GM08714 (cell line): ENCODE data around the gene RRBP1.

Source experiments
- H3K4me3 ChIP-seq: fragments of 200-500 bp; sonication (Bioruptor generic); 2 replicates; pipeline ENCODE4 v1.5.1; 2014; ENCODE audit warnings: mild to moderate bottlenecking, low read length, inconsistent platforms
- ZNF274 ChIP-seq: IDR thresholded peaks from 2 replicates; pipeline ENCODE4 v1.6.1; 2012; ENCODE audit warnings: mild to moderate bottlenecking, low read depth, low read length

The RRBP1 gene

DNA sequence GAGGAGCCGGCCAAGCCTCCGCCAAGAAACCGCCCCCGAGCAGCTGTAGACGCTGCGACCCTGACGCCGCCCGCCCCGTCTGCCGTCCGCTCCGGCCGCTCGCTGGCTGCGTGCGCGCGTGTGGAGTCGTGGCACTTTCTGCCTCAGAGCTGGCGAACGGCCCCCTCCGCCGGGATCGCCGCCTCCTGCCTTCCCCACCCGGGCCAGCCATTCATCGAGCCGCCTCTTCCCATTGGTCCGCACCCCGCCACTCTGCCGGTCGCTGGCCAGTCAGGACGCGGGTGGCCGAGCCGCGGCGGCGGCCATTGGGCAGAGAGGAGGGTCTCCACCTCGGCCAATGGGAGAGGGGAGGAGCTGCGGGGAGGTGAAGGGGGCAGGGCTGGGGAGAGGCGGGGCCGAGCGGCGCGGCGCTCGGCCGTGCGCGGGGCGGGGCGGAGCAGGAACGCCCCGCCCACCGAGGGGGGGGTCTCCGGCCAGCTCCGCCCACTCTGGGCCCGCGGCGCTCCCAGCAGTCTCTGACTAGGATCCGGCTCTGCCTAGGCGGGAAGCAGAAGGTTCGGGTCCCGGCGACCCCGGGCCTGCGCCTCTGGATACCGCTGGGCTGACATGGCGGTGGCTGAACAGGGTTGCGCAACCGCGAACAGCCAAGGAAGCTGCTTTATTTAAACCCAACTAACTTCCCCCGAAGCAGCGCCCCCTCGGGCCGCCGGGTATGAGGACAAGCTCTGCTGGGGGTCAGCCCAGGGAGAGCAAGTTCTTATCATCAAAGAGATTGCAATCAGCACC lies at the start of gene RRBP1:
Gene RRBP1, minus strand, starts transcription at position 140 of the 786 bp plus-strand sequence. CDS start 21,735 bp downstream, outside the sequence.
- H3K4me3 ChIP-seq: peak within 1 kb of the TSS; percentile 75
- no peak for TF ChIP-seq ZNF274

GRCh38 chr20:17731233-17731632 lies 49.2 kb upstream of the RRBP1 start:
- TF ChIP-seq ZNF274: no peak
- no peak overlapping the region for H3K4me3 ChIP-seq

DNA sequence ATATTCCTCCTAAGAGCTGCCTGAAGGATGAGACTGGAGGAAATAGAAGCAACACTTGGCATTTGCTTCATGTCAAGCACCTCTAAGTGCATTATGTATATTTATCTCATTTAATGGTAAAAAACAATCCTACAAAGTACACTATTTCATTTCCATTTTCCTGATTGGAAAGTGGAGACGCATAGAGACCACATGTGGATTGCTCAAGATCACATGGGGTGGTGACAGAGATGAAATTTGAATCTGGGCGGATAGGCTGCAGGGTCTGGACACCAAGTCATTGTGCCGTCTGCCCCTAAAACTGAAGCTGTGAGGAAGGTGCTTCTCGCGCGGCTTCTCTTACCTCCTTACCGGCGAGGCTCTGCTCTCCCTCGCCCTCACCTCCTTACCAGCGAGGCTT lies 48.0 kb upstream of the RRBP1 start:
- H3K4me3 ChIP-seq: no peak overlapping the region
- no peak for TF ChIP-seq ZNF274

DNA sequence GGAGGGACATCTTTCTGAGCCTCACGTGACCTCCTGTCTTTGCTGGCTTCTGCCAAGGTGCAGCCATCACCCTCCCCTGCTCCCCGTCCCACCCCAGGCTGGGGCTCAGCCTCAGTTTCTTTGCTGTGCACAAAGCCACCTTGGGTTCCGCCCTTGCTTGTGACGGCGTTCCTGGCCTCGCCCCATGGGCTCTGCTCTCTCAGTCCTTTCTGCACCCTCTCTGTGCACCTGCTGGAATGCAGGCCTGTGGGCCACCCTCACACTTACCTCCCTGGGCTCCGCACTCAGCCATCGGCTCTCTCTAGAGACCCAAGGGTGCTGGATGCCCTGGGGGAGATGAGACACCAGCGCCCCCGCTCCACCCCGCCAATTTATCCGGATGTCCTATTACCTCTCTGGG lies 46.0 kb upstream of the RRBP1 start:
- no peak overlapping the region for H3K4me3 ChIP-seq
- no peak for TF ChIP-seq ZNF274

DNA sequence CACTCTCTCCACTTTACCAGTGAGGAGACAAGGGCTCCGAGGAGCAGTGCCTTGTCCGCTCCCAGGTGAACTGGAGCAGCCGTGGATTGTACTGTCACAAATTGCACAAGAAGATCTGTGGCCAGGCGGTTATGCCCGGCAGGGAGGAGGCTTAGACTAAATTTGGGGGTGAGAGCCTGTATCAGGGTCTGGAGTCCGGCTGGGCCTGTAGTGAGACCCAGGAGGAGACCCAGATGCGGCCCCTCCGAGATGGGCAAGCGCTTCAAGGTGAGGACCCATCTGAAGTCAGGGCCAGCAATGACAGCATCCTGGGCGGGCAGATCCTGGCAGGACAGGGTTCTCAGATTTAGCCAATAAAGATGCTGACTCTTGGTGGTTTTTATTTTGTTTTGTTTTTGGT lies 45.3 kb upstream of the RRBP1 start:
- TF ChIP-seq ZNF274: no peak
- no peak overlapping the region for H3K4me3 ChIP-seq

GRCh38 chr20:17726902-17727301 lies 44.9 kb upstream of the RRBP1 start:
- no peak for TF ChIP-seq ZNF274

DNA sequence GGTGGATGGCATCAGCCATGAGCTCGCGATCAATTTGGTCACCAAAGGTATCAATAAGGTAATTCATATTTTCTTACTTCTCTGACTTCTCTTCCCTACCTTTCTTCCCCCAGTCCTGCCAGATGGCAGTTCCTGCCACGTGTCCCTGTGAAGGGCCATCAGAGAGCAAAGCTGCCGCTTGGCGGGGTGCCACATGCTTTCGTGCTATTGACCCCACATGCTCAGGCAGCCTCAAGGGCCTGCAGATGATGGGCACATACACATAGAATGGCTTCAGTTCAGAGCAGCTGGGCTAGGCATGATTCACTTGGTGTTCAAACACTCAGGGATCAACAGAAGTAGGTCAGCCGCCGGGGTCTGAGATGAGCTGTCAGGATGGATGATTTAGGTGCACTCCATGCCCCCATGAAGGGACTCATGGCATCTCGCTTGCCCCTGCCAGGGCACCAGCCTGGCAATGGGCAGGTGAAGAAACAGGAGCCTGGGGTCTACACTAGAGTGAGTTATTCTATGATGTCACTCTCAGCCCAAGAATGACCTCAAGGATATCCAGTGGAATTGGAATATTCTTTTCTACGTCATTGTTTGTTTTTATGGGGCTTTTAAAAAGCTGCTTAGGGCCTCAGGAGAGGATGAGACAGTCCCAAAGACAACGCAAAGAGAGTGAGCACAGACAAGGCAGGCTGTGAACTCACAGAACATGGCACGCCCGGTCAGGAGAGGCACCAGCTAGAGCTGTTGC lies 43.2 kb upstream of the RRBP1 start:
- H3K4me3 ChIP-seq: no peak overlapping the region
- TF ChIP-seq ZNF274: no peak

More at GRCh38 chr20:17726902-17727301, 44.9 kb upstream of the RRBP1 start:
- no peak overlapping the region for H3K4me3 ChIP-seq

- H3K4me3 ChIP-seq: no peak overlapping the region
- no peak for TF ChIP-seq ZNF274
These were observed 41.3 kb upstream of the RRBP1 start for GRCh38 chr20:17723301-17723691.

- H3K4me3 ChIP-seq: no peak overlapping the region
- TF ChIP-seq ZNF274: no peak
These were observed 40.7 kb upstream of the RRBP1 start for GRCh38 chr20:17722493-17723300.

DNA sequence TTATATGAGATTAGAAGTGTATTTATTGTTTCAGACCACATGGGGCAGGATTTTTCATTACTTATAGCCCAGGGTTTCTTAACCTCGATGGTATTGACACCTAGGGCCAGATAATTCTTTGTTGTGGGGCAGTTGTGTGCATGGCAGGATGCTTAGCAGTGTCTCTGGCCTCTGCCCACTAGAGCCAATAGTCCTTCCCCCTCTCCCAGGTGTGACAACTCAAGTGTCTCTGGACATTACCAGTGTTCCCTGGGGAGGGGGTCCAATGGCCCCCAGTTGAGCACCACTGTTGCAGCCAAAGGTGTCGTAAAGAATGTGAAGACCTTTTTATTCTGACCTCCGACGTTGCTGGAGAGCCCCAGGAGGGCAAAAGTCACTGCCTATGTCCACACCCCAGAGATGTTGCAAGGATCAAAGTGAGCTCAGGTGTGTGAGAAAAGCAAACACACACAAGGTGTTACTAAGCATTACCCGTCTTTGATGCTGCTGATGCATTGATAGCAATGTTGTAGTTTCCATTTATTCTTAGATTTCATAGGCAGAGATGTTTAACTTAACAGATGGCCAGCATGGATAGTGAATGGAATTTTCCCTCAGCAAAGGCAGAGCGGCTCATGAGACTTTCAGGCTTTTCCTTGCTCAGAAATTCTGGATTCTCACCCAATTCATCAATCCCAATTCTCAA lies 39.9 kb upstream of the RRBP1 start:
- no peak for TF ChIP-seq ZNF274

DNA sequence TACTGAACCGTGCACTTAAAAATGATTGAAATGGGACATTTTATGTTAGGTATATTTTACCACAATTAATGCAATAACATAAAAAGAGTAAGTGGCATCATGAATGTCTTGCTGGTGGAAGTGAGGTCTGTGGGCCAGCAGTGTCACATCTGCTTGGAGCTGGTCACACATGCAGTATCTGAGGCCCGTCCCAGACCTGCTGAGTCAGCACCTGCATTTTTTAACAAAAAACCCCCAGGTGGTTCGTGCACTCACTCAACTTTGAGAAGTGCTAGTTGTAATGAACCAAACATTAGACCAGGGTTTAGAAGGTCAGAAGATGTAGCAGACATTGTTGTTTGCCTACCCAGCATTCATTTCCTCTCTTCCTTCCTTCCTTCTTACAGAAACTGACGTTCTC lies 38.7 kb upstream of the RRBP1 start:
- H3K4me3 ChIP-seq: no peak overlapping the region
- no peak for TF ChIP-seq ZNF274

More for the DNA sequence above, 39.9 kb upstream of the RRBP1 start:
- H3K4me3 ChIP-seq: no peak overlapping the region

DNA sequence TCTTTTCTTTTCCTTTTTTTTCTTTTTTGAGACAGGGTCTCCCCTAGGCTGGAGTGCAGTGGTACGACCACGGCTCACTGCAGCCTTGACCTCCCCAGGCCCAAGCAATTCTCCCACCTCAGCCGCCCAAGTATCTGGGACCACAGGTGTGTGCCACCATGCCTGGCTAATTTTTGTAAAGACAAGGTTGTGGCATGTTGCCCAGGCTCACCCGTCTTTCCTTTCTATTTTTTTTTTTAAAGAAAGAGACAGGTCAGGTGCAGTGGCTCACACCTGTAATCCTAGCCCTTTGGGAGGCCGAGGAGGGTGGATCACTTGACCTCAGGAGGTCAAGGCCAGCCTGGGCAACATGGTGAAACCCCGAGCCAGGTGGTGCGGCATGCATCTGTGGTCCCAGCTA lies 34.3 kb upstream of the RRBP1 start:
- H3K4me3 ChIP-seq: no peak overlapping the region
- TF ChIP-seq ZNF274: no peak

- TF ChIP-seq ZNF274: no peak
- H3K4me3 ChIP-seq: no peak overlapping the region
These were observed 33.0 kb upstream of the RRBP1 start for GRCh38 chr20:17715075-17715474.

DNA sequence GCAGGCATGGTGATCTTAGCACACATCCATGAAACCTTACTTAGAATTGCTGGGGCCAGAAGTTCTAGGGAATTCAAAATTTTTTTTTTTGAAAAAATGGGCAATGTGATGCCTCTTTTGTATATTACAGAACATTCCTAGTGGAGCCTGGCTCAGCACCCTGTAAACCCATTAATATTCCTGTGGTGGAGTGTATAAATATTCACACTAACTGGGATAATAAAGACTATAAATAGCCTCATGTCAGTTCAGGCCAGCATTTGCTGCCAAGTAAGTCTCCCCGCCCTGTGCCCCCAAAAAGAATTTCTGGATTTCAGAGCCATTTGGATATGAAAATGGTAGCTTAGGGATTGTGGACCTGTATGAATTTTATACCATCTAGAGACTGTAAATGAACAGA lies 32.6 kb upstream of the RRBP1 start:
- TF ChIP-seq ZNF274: no peak

More for the DNA sequence above, 32.6 kb upstream of the RRBP1 start:
- H3K4me3 ChIP-seq: no peak overlapping the region
